HG03469 (cell line): ENCODE measurements around the gene TMEM11.

Experiments used
- ATAC-seq: cut with Tn5 transposase; IDR thresholded peaks from one replicate; pipeline ENCODE4 v1.9.1; 2021; ENCODE audit warnings: mild to moderate bottlenecking, moderate library complexity, moderate number of reproducible peaks; ENCODE audit not compliant: unreplicated experiment

The TMEM11 gene

GRCh38 chr17:21186399-21187187 is 27.4 kb downstream of the TMEM11 start:
- ATAC-seq, result no peak

- ATAC-seq, result no peak
Measured at GRCh38 chr17:21185061-21185460, 28.9 kb downstream of the TMEM11 start.

GRCh38 chr17:21184570-21184969 is 29.4 kb downstream of the TMEM11 start:
- no peak for ATAC-seq

DNA sequence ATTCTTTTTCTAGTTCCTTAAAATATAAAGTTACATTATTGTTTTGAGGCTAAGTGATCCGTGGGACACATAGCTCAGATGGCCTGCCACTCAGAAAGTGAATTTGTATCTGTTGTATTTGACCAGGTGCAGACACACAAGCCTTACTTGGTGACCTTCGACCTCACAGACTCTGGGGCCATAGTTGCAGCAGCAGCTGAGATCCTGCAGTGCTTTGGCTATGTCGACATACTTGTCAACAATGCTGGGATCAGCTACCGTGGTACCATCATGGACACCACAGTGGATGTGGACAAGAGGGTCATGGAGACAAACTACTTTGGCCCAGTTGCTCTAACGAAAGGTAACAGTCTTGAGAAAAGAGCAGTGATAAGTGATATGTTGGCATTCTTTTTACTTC is 30.5 kb downstream of the TMEM11 start:
- no peak for ATAC-seq

- ATAC-seq, result no peak
Measured at GRCh38 chr17:21177854-21178600, 35.9 kb downstream of the TMEM11 start.

DNA sequence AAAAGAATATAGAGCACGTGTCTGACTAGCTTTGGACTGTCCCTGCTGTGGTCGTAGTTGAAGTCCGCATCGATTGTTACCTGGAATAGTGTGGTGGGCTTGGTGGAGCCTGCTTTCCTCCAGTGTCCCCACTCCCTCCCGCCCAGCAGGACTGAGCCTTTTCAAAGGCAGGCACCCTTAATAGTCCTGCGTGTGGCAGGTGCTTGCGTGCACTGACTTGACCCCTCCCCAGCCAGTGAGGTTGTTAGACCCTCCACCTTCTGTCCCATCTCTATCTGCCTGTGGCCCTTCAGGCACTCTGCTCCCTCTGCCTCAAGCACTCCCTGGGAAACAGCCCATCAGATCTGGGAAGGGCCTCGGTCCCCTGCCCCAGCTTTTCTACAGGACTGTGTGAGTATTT is 36.6 kb downstream of the TMEM11 start:
- ATAC-seq, result no peak

DNA sequence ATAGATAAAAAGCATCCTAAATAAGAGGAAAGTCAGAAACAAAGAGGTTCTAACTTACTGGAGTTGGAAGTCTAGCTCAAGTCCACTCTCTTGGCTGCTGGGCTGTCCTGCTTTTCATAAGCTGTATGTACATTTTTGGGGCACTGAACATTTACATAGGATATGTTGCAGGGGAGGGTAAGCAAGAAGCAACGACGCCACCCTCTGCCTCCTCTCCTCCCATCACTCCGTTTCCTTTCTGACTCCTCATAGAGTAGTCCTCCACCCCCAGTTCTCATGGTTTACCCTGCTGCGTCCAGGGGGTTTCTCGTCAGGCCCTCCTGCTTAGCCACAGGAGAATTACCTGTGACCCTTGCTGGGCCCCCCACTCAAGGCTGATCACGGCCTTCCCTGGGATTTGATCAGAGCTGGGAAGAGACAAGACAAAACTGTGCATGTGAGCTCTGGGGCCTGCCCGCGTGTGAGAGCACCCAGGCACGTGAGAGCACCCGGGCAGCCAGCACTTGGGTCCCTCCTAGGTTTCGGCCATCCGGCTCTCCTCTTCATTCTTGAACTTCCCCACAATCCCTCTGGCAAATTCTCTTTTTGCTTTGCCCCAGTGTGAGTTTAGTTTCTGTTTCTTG is 37.1 kb downstream of the TMEM11 start:
- ATAC-seq, result no peak

DNA sequence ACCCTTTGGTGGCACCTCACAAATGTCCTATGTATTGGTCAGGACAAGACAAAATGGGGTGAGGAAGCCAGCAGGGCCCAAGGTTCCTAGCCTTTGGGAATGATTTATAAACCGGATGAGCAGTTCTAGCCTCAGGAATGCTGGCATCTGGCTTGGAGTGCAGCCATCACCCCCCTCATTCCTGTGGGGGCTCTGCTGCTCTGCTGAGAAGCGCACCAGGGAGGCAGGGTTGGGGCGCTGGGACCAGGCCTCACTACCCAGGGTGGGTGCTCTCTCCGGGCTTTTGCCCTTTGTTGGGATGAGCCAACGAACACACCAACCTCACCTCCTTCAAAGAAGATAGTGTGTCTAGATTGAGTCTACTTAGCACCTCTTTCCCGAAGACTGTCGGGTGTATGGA is 39.2 kb downstream of the TMEM11 start:
- ATAC-seq, result no peak

- no peak for ATAC-seq
Measured at GRCh38 chr17:21174186-21174585, 39.8 kb downstream of the TMEM11 start.

DNA sequence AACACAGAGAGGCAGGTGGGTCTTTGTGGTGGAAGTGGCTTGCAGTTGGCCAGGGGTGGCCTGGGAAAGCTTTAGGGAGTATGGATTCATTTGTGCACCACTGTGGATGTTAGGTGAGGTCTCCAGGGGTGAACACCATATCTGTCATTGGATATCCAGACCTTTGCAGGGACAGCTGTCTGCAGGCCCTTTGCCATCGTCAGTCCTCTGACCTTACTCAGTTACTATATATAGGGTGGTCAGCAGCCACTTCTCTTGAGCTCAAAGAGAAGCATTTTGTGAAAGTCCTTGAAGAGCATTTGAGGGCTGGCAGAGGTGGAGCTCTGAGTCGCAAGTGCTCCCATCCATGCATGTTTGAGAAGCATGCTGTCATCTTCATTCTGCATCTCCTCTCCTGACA is 40.4 kb downstream of the TMEM11 start:
- ATAC-seq, result no peak

DNA sequence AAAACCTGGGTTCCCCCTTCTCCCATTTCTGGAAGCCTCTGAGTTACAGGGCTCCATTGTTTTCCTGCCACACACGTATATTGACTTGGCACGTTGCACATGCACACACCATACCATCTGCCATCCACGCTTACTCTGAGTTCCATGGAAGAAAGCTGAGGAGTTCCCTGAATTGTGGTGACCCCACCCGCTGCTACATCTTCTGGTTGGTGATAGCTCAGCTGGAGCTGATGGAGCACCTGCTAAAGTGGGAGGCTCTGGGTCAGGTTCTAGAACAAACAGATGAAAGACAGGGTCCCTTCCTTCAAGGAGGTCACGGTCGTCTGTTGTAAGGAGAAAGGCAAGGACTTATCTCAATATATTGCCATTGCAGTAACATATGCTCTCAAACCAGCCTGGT is 41.1 kb downstream of the TMEM11 start:
- ATAC-seq, result no peak

DNA sequence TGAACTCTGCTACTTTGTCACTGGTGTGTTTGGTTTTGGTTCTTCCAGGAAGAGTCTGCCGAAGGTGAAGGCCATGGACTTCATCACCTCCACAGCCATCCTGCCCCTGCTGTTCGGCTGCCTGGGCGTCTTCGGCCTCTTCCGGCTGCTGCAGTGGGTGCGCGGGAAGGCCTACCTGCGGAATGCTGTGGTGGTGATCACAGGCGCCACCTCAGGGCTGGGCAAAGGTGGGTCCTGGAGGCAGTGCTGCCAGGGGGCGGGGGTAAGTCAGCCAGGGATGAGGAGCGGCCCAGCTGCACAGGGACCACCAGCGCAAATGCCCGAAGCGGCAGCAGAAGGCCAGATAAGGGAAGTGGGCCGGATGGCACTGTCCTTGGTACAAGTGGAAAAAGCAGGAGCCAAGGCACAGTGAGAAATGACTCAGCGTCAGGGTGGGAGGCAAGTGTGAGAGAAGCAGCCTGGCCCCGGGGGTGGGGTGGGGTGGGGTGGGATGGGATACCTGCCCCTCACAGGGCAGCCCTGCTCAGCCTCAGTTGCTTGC is 41.9 kb downstream of the TMEM11 start:
- ATAC-seq, result no peak

GRCh38 chr17:21171309-21171922 is 42.5 kb downstream of the TMEM11 start:
- no peak for ATAC-seq

DNA sequence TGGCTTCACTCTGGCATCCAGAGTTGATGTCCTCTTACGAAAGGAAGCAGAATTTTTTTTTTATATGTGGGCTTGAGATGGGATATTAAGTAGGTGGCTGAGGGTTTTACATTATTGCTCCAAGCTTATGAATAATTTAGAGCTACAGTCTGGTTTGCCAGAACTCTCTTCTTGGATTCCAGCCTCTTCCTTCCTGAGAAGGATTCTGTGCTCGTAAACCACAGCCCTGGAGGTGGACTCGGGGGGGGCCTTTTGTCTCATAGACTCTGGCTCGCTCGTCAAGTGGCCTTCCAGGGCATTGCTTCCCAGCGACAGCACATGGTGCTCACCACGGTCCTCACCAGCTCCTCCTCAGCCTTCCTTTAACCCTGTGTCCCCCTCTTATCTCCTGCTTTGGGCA is 43.2 kb downstream of the TMEM11 start:
- ATAC-seq, result no peak

GRCh38 chr17:21169496-21169895 is 44.5 kb downstream of the TMEM11 start:
- no peak for ATAC-seq

GRCh38 chr17:21168555-21168865 is 45.5 kb downstream of the TMEM11 start:
- ATAC-seq, result no peak

DNA sequence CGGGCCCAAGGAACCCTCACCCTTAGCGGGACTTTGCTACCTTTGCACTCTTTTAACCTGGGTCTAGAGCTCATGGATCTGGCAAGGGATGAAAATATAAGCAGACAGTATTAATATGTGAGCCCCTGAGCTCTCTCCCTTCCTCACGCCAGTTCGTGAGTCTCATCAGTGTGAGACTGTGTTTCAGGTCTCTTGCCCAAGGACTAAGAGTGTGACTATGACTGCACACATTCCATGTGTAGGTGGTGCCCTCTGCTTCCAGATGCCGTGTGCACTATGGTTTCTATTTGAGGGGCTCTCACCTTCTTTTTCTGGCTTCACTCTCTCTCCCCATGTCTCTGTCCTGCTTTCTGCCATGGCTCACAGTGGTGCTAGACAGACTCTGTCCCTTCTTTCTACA is 46.7 kb downstream of the TMEM11 start:
- no peak for ATAC-seq

DNA sequence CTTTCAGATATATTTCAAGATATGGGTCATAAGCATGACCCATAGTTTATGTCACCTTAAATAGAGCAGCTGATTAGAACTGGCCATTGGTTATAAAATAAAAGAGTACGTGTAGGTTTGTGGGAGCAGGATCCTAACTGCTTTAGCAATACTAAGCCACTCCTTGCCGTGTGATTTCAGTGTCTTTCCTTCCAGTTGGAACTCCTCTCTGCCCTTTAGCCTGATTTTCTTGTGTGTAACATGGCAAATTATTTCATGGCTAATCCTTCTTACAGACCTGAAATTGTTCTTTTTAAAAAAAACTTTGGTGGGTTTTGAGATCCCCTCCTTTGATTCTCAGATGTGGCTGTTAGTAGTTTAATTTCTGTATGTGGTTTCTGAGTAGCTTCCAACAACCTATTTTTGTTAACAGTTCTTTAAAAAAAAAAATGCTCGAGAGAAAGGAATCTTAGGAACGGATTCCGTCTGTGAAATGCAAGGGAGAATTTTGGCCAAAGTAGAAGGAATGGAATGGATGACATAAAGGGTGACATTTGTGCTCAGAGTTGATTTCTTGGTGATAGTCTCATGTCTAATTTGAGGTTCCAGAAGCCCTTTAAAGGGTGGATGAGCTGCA is 47.3 kb downstream of the TMEM11 start:
- ATAC-seq, result no peak

GRCh38 chr17:21165922-21166594 is 47.9 kb downstream of the TMEM11 start:
- ATAC-seq, result no peak

DNA sequence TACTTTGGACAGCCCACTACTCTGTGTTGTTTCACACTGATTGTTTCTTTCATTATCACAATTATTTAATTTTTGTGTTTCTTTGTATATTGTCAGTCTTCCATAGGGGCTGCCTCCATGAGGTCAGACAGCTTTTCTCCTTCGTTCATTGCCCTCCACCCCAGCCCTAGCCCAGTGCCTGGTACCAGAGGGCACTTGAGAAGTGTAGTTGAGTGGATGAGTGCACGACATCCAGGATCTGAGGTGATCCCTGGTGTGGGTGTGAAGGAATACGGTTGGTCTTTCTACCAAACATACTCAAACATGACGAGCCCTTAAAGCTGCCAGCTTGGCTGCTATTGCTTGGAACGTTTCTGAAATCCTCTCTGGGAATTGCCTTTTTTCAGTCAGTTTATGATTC is 49.3 kb downstream of the TMEM11 start:
- ATAC-seq, result no peak
